ENCODE measurements around the gene TCOF1. TPM values are rescaled to one million over a fixed set of nuclear protein-coding genes. Genes with fewer than 3 reads are reported as not detected.

The TCOF1 gene
- total RNA-seq, 2 donors from 2014 or later: 17.3 to 68.5 TPM

GRCh38 chr5:150404121-150404520 is 46.6 kb downstream of the TCOF1 start:
- intact Hi-C loops (cut with DNase I): no loop called here
- DNase-seq: no peak
- H3K27ac ChIP-seq: no peak overlapping the region
- H3K9ac ChIP-seq (ENCODE audit: low read depth in 2 of 2, low read length in 2 of 2): no peak overlapping the region
- no peaks in the 10 kb centered on the region for H3K4me1 ChIP-seq
- no peaks in the 10 kb centered on the region for H3K27me3 ChIP-seq
- no peak overlapping the region for H3K4me3 ChIP-seq
- no peaks in the 10 kb centered on the region for H3K9me3 ChIP-seq
- H3K36me3 ChIP-seq: peaks cover 8% of the 10 kb centered on the region
- no peak for TF ChIP-seq CTCF (IDR thresholded peaks at IDR 0.05)

- peaks cover 8% of the 10 kb centered on the region for H3K36me3 ChIP-seq
- H3K4me1 ChIP-seq: no peaks in the 10 kb centered on the region
- TF ChIP-seq CTCF (IDR thresholded peaks at IDR 0.05): no peak
- intact Hi-C loops (cut with DNase I): no loop called here
- no peaks in the 10 kb centered on the region for H3K9me3 ChIP-seq
- no peak overlapping the region for H3K27ac ChIP-seq
- DNase-seq: no peak
- H3K27me3 ChIP-seq: no peaks in the 10 kb centered on the region
- no peak overlapping the region for H3K4me3 ChIP-seq
- H3K9ac ChIP-seq (ENCODE audit: low read depth in 2 of 2, low read length in 2 of 2): no peak overlapping the region
Observed at GRCh38 chr5:150404535-150404934, 47.0 kb downstream of the TCOF1 start.

GRCh38 chr5:150404941-150405816 is 47.7 kb downstream of the TCOF1 start:
- H3K4me1 ChIP-seq: no peaks in the 10 kb centered on the region
- H3K27ac ChIP-seq: no peak overlapping the region
- peaks cover 8% of the 10 kb centered on the region for H3K36me3 ChIP-seq
- no peak for DNase-seq
- no peak overlapping the region for H3K4me3 ChIP-seq
- H3K27me3 ChIP-seq: no peaks in the 10 kb centered on the region
- H3K9ac ChIP-seq (ENCODE audit: low read depth in 2 of 2, low read length in 2 of 2): no peak overlapping the region
- TF ChIP-seq CTCF (IDR thresholded peaks at IDR 0.05): no peak
- intact Hi-C loops (cut with DNase I): no loop called here
- H3K9me3 ChIP-seq: no peaks in the 10 kb centered on the region

- H3K27me3 ChIP-seq: no peaks in the 10 kb centered on the region
- TF ChIP-seq CTCF (IDR thresholded peaks at IDR 0.05): no peak
- H3K4me3 ChIP-seq: no peak overlapping the region
- peaks cover 8% of the 10 kb centered on the region for H3K36me3 ChIP-seq
- no peak overlapping the region for H3K27ac ChIP-seq
- no peak overlapping the region for H3K9ac ChIP-seq (ENCODE audit: low read depth in 2 of 2, low read length in 2 of 2)
- no peaks in the 10 kb centered on the region for H3K4me1 ChIP-seq
- intact Hi-C loops (cut with DNase I): no loop called here
- H3K9me3 ChIP-seq: no peaks in the 10 kb centered on the region
- no peak for DNase-seq
Observed at GRCh38 chr5:150406103-150406722, 48.7 kb downstream of the TCOF1 start.

- no peak for TF ChIP-seq CTCF (IDR thresholded peaks at IDR 0.05)
- Histone ChIP-seq H3K4me1 (no peaks in the 10 kb centered on the region), H3K27me3 (no peaks in the 10 kb centered on the region), H3K27ac (no peak overlapping the region), H3K36me3 (peaks cover 8% of the 10 kb centered on the region), H3K9me3 (no peaks in the 10 kb centered on the region), H3K9ac (ENCODE audit: low read depth in 2 of 2, low read length in 2 of 2) (no peak overlapping the region), H3K4me3 (no peak overlapping the region)
- intact Hi-C loops (cut with DNase I): no loop called here
- no peak for DNase-seq
Observed at GRCh38 chr5:150406723-150407095, 49.2 kb downstream of the TCOF1 start.

All from colonic mucosa (tissue), 4 donors.